Upper lobe of left lung (tissue), 6 donors: ENCODE results near the gene RABEP2. TPM values are rescaled to one million over a fixed set of nuclear protein-coding genes. Genes with fewer than 3 reads are reported as not detected.

Experiments
- ATAC-seq, 2 donors: fragments of 200-7000 bp; cut with Tn5 transposase; one replicate each; pipeline ENCODE4 v1.9.1; 2022; ENCODE audit warnings: mild to moderate bottlenecking in 2 of 2, moderate library complexity in 2 of 2; ENCODE audit not compliant: low FRiP score in 2 of 2
- DNase-seq, 2 donors: peaks; one replicate each; pipeline ENCODE4 v3.0.0-alpha.2; 2019 to 2020
- H3K27ac ChIP-seq, 4 donors: fragments of 200-600 bp; sonication (generic); one replicate each; pipeline ENCODE4 v1.5.1; 2016 to 2019
- H3K27me3 ChIP-seq, 4 donors: fragments of 200-600 bp; sonication (generic); one replicate each; pipeline ENCODE4 v1.5.1; 2017 to 2019
- H3K36me3 ChIP-seq, 4 donors: fragments of 200-600 bp; sonication (generic); one replicate each; pipeline ENCODE4 v1.5.1; 2016 to 2019
- H3K4me1 ChIP-seq, 4 donors: fragments of 200-600 bp; sonication (generic); one replicate each; pipeline ENCODE4 v1.5.1; 2018 to 2019
- H3K4me3 ChIP-seq, 4 donors: fragments of 200-600 bp; sonication (generic); one replicate each; pipeline ENCODE4 v1.5.1; 2017 to 2019; ENCODE audit warnings: mild to moderate bottlenecking in 2 of 4, moderate library complexity in 1 of 4
- H3K9me3 ChIP-seq, 4 donors: fragments of 200-600 bp; sonication (generic); one replicate each; pipeline ENCODE4 v1.5.1; 2018 to 2019
- EP300 ChIP-seq, 4 donors: sonication (generic); formaldehyde crosslinking; IDR thresholded peaks; one replicate each; pipeline ENCODE4 v1.5.1; 2017; ENCODE audit warnings: antibody characterized with exemption in 4 of 4, control low read depth in 2 of 4
- POLR2A ChIP-seq, 4 donors: fragments of 450-650 bp; IDR thresholded peaks; one replicate each; pipeline ENCODE4 v1.5.1; 2016 to 2017; ENCODE audit warnings: antibody characterized with exemption in 4 of 4, mild to moderate bottlenecking in 2 of 4
- POLR2AphosphoS5 ChIP-seq, 2 donors: sonication (generic); formaldehyde crosslinking; IDR thresholded peaks; one replicate each; pipeline ENCODE4 v1.5.1; 2017; ENCODE audit warnings: antibody characterized with exemption in 2 of 2
- WGBS, 2 donors: methylation state at CpG; one replicate each; pipeline ENCODE4 v1.1.5; 2017 to 2018; 5-methylcytosine and 5-hydroxymethylcytosine counted together
- total RNA-seq, 6 donors: library from RNA; depleted of rRNA in 4 of 6; stranded (reverse); fragments of >200 nt in 4 of 6; gene quantifications; one replicate each; pipeline versions ENCODE4 v1.1.0 to v1.2.1, GENCODE V29; 2016 to 2021
- TF ChIP-seq, protein P1 (sequence below), 6 experiments: fragments of 450-650 bp in 4 of 6; fragments of 200-600 bp in 2 of 6; sonication (generic) in 2 of 6; IDR thresholded peaks; one replicate each; pipeline ENCODE4 v1.5.1; 2016 to 2019; ENCODE audit warnings: antibody characterized with exemption in 6 of 6
- donor health status: DM: no; HTN: no; CAD: no; lungs with moderate emphysema.
- donor health status: DM: no; HTN: yes; CAD: no; lungs with severe emphysema.

RABEP2 gene
- total RNA-seq, 6 donors from 2014 or later: 25.6 to 115 (median 33.0) TPM

DNA sequence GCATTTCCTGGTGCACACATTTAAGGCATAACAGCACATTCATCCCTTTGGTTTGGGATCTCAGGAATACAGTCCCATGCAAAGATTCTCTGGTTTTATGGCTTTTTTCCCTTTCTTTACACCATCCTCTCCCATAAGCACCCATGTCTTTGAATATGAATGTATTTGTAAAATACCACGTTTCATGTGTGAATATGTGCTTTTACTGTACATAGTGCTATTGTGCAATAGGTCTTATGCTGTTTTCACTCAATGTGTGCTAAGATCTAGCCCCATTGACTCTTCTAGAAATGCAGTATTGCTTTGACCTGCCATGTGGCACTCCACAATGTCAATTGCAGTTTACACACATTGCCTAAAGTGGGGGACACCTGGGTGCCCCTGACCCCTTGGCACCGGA is 39.5 kb upstream of the RABEP2 start:
- Histone ChIP-seq H3K4me3 (no peak overlapping the region), H3K9me3 (no peaks in the 10 kb centered on the region), H3K27me3 (no peaks in the 10 kb centered on the region), H3K36me3 (peaks cover 11 to 59% (median 46%) of the 10 kb centered on the region in 4 donors), H3K4me1 (no peaks in the 10 kb centered on the region), H3K27ac (no peak overlapping the region)
- WGBS, 2 donors: 81 to 91% methylated on average over 2 of the region's 2 CpGs
- DNase-seq: no peak
- no peak for ATAC-seq
- TF ChIP-seq POLR2A (IDR thresholded peaks at IDR 0.05) (no peak), EP300 (IDR thresholded peaks at IDR 0.05) (no peak), POLR2AphosphoS5 (IDR thresholded peaks at IDR 0.05) (no peak)
- TF ChIP-seq, protein P1, sequence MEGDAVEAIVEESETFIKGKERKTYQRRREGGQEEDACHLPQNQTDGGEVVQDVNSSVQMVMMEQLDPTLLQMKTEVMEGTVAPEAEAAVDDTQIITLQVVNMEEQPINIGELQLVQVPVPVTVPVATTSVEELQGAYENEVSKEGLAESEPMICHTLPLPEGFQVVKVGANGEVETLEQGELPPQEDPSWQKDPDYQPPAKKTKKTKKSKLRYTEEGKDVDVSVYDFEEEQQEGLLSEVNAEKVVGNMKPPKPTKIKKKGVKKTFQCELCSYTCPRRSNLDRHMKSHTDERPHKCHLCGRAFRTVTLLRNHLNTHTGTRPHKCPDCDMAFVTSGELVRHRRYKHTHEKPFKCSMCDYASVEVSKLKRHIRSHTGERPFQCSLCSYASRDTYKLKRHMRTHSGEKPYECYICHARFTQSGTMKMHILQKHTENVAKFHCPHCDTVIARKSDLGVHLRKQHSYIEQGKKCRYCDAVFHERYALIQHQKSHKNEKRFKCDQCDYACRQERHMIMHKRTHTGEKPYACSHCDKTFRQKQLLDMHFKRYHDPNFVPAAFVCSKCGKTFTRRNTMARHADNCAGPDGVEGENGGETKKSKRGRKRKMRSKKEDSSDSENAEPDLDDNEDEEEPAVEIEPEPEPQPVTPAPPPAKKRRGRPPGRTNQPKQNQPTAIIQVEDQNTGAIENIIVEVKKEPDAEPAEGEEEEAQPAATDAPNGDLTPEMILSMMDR (IDR thresholded peaks at IDR 0.05): no peak

DNA sequence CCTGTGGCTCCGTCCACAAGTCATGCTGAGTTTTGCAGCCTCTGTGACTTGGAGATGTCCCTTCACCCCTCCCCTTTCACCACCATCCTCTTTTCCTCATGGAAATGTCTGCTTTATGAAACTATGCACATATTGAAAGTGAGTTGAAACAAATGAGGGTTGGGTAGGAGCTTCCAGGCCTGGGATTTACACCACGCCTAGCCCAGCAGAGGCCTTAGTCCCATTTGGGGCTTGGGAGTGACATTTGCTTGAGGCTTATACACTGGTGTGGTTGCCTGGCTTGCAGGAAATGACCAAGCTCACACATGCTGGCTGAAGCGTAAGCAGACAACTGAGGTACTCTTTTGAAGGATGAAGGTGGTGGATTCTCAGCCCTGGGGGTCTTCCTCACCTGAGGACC is 39.0 kb upstream of the RABEP2 start:
- Histone ChIP-seq H3K4me1 (no peaks in the 10 kb centered on the region), H3K36me3 (peaks cover 14 to 63% (median 48%) of the 10 kb centered on the region in 4 donors), H3K4me3 (no peak overlapping the region), H3K9me3 (no peaks in the 10 kb centered on the region), H3K27ac (no peak overlapping the region), H3K27me3 (no peaks in the 10 kb centered on the region)
- WGBS, 2 donors: 95 to 100% methylated on average over 2 to 3 of the region's 3 CpGs
- ATAC-seq (no peak), DNase-seq (no peak)
- TF ChIP-seq POLR2A (IDR thresholded peaks at IDR 0.05): no peak
- TF ChIP-seq POLR2AphosphoS5 (IDR thresholded peaks at IDR 0.05): no peak
- TF ChIP-seq, protein P1 (IDR thresholded peaks at IDR 0.05): no peak
- no peak for TF ChIP-seq EP300 (IDR thresholded peaks at IDR 0.05)

DNA sequence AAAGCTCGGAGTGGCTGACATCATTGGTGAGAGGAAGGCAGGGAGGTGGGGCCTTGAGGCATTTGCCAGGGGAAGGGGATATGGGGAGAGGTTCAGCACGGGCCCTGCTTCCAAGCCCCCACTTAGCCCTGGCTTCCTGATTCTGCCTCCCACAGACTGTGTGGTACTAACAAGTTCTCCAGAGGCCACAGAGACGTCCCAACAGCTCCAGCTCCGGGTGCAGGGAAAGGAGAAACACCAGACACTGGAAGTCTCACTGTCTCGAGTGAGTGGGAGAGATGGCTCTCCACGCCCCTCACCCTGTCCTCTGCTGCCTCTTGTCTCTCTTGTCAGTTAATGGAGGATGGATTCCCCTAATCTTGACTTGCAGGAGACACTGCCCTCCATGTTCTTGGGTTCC is 33.8 kb upstream of the RABEP2 start:
- Histone ChIP-seq H3K9me3 (no peaks in the 10 kb centered on the region), H3K27me3 (no peaks in the 10 kb centered on the region), H3K36me3 (peaks cover 21 to 96% (median 76%) of the 10 kb centered on the region in 4 donors), H3K4me3 (no peak overlapping the region), H3K4me1 (no peaks in the 10 kb centered on the region), H3K27ac (no peak overlapping the region)
- 89 to 90% methylated on average over 5 to 6 of the region's 6 CpGs for WGBS, 2 donors
- TF ChIP-seq POLR2AphosphoS5 (IDR thresholded peaks at IDR 0.05) (no peak), POLR2A (IDR thresholded peaks at IDR 0.05) (no peak), EP300 (IDR thresholded peaks at IDR 0.05) (no peak)
- TF ChIP-seq, protein P1 (IDR thresholded peaks at IDR 0.05): no peak
- DNase-seq (no peak), ATAC-seq (no peak)

DNA sequence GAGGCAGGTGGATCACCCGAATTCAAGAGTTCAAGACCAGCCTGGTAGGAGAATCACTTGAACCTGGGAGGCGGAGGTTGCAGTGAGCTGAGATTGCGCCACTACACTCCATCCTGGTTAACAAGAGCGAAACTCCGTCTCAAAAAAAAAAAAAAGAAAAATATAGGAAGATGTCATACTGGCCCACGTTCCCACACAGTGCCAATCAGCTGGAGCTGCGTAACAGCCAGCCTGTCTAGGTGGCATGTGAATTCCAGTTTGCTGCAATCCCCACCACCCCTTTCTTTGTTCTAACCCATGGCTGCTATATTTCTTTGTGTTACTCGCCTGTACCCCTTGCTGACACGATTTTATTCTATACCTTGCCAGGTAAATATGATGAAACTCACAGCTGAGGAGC is 33.2 kb upstream of the RABEP2 start:
- peaks cover 21 to 96% (median 73%) of the 10 kb centered on the region in 4 donors for H3K36me3 ChIP-seq
- TF ChIP-seq, protein P1 (IDR thresholded peaks at IDR 0.05): no peak
- TF ChIP-seq POLR2AphosphoS5 (IDR thresholded peaks at IDR 0.05) (no peak), EP300 (IDR thresholded peaks at IDR 0.05) (no peak), POLR2A (IDR thresholded peaks at IDR 0.05) (no peak)
- ATAC-seq: no peak

DNA sequence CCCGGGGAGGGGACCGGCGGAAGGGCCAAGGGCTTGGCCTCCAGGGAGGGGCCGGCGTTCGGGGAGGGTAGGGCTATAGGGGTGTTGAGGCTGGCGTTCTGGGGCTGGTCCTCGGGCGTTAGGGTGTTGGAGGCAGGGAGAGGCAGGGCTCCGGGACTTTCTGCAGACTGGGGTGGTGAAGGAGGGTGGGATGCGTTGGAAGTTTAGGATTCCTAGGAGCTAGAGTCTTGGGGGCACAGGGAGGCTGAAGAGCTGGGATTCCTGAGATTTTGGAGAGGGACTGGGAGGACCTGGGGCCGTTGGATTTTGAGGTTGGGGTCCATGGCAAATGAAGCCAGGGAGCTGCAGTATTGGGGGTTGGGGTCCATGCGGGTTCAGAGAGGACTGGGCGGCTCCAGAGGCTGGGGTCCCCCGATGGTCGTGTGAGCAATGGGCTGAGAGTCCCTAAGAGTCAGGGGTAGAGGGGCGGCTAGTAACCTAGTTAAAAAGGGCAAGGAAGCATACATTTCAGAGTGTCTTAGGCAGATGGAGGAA is 26.4 kb upstream of the RABEP2 start:
- peaks cover 13 to 24% (median 14%) of the 10 kb centered on the region in 4 donors for H3K4me1 ChIP-seq
- H3K36me3 ChIP-seq: peaks cover 8 to 40% (median 29%) of the 10 kb centered on the region in 4 donors
- 3% methylated on average over 12 to 15 of the region's 17 CpGs for WGBS, 2 donors
- TF ChIP-seq EP300 (IDR thresholded peaks at IDR 0.05) (no peak), POLR2AphosphoS5 (IDR thresholded peaks at IDR 0.05) (no peak), POLR2A (IDR thresholded peaks at IDR 0.05) (no peak)
- TF ChIP-seq, protein P1 (IDR thresholded peaks at IDR 0.05): no peak
- H3K27ac ChIP-seq: peak overlapping the region; percentile 81 to 92 (median 86)
- no peaks in the 10 kb centered on the region for H3K27me3 ChIP-seq
- ATAC-seq (peak in 1 of 2 donors; percentile 49), DNase-seq (peak in 1 of 2 donors; percentile 44)
- peak overlapping the region; percentile 67 to 98 (median 78) for H3K4me3 ChIP-seq
- no peaks in the 10 kb centered on the region for H3K9me3 ChIP-seq

More for the DNA sequence above, 33.2 kb upstream of the RABEP2 start:
- no peak overlapping the region for H3K27ac ChIP-seq
- H3K9me3 ChIP-seq: no peaks in the 10 kb centered on the region
- H3K4me3 ChIP-seq: no peak overlapping the region
- no peaks in the 10 kb centered on the region for H3K4me1 ChIP-seq
- no peak for DNase-seq
- 89 to 91% methylated on average over 9 of the region's 9 CpGs for whole genome bisulfite sequencing, 2 donors
- no peaks in the 10 kb centered on the region for H3K27me3 ChIP-seq
